Measurements from ENCODE around the gene STKLD1.
A peak's percentile ranks its signal among the peaks of the same experiment; 100 is the strongest.

The STKLD1 gene

DNA sequence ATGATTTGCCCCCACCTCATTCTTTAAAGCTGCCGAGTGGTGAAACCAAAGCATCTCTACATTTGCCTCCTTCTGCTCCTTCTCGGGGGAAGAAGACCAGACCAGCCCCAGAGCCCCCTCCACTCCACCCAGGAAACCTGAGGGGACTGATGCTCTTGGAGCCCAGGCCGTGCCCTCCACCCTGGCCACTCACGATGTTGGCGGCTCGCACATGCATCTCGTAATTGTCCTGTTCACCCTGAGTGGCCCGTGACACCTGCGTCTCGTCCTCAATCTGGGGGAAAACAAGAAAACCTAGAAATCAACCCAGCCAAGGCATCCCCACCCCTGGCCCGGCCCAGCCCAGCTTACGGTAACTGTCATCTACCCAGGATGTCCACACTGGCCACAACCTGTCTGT lies 31.2 kb upstream of the STKLD1 start:
- DNase-seq (ENCODE audit: low read depth, low spot score) = no peak

DNA sequence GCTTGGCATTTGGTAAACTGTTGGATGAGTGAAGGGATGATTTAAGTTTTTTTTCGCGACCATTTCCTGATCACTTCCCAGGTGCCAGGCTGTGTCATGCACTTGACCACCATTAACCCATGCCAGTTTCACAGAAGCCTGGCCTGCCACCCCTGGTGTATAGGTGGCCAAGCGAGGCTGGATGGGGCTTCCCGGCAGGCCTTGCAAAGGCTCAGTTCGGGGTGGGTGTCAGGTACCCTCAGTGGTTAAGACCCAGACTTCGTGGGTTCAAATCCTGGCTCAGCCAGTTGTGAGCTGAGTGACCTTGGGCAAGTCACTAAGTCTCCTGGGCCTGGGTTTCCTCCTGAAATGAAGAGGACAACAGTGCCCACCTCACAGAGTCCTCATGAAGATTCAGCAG lies 30.6 kb upstream of the STKLD1 start:
- no peak for DNase-seq (ENCODE audit: low read depth, low spot score)

DNA sequence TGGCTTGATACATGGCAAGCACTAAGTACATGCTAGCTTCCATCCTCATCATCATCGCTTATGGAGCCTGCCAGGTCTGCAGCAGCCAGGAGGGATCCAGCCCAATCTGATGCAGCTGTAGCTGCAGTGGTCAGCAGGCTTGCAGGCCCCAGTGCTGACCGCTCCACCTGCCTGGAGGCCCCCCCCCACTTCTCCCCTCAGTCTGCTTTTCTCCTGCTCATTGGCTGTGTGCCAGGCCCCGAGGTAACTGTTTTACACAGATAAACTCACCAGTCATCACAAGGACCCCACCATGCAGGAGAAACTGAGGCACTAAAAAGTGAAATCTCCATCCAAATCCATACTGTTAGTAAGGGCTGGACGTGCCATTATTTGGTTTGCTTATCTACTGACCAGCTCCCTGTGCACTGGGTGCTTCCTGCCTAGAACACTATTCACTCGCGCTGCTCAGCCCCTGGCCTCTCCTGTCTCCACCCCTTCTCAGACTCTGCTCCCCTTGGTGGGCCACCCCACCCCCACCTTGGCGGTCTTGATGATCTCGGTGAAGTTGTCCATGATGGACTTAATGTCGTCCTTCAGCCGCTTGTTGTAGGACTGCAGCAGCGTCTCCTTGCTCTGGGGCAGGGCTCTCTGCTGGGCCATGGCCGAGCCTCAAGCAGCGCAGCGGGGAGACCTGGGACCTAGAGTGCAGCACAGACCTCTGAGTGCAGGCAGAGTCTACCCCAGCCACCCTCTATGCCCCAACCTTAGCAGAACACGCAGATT lies 30.0 kb upstream of the STKLD1 start:
- DNase-seq (ENCODE audit: low read depth, low spot score) = no peak

DNA sequence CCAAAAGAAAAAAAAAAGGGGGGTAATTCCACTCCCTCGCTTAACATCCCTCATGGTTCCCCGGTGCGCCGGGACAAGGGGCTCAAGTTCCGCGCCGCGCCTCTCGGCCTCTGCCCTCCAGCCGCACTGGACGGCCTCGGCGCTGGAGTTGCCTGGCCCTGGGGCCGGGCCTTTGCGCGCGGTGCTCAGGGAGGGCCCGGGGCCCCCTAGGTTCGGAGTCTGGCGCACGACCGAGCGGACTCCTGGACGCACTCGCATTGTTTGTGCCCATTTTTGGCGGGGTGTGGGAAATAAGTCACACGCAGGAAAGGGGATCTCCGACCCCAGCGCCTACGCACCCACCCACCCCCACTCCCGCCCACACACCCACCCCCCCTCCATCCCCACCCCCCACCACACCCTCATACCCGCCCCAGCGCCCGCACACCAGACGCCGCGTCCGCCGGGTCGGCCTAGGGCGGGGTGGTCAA lies 28.6 kb upstream of the STKLD1 start:
- no peak for DNase-seq (ENCODE audit: low read depth, low spot score)

DNA sequence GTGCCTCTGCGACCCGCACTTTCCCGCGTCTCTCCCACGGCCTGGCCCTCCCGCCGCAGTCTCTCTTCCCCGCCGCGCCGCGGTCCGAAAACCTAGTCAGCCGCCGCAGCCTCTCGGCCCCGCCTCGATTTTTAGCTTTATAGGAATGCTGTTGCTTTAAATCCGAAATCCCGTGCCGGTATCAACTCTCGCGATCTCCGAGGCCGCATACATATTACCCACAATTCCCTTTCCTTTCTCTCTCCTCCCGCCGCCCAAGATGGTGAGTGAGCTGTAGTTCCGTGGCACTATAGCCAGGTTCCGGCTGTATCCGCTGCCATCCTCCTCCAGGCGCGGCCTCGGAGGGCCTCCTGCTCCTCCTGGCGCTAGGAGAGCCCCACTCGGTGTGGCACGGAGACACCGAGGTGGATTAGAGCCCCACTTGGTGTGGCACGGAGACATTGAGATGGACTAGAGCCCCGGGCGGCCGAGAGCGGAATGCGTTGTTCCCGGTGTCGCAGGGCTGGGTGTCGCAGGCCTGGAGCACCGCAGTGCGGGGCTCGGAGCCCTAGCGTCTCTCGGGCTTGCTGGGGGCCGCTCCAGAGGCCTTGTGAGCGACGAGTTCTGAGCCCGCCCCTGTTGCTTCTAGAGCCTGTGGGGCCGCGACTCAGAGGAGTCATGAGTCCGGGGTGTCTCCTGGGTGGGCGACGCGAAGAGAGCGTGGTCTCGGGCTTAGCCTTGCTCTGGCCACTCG lies 28.0 kb upstream of the STKLD1 start, which contains the start of the genes MED22 and RPL7A:
TSS of gene MED22 (minus strand) at position 147 of the 733 bp plus-strand sequence. CDS start 1,469 bp downstream, outside the sequence.
TSS of gene RPL7A (plus strand) at position 234 of the 733 bp plus-strand sequence. CDS start at position 260, 26 bp downstream.
- peak; percentile 91 for DNase-seq (ENCODE audit: low read depth, low spot score)

DNA sequence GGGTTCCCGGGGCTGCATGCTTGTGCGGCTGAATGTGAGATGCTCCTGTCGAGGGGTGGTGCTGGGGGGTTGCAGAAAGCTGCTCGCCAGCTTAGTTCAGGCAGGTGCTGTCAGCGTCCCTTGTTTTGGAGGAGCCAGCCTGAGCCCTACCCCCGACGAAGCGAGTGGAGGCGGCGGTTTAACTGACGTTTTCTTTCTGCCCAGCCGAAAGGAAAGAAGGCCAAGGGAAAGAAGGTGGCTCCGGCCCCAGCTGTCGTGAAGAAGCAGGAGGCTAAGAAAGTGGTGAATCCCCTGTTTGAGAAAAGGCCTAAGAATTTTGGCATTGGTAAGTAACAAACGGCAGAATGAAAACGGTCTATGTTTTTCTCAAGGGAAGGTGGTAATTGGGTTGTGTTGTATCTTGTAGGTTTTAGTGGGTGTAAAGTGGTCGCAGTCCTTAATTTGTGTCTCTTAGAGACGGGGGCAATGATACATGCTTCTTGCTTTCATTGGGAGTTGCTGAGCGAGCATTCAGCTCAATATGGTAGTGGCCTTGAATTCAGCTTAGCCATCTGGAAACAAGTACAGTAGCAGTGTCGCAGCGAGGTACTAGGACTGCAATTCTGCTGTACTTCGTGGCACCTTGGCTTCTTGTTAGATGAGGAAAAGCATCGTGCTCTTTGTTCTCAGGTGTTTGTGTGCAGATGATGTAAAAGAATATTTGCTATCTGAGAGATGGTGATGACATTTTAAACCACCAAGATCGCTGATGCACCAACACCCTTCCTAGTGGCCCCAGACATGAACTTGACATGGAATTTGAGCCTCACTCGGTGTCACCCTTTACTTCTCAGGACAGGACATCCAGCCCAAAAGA lies 27.2 kb upstream of the STKLD1 start:
- no peak for DNase-seq (ENCODE audit: low read depth, low spot score)

DNA sequence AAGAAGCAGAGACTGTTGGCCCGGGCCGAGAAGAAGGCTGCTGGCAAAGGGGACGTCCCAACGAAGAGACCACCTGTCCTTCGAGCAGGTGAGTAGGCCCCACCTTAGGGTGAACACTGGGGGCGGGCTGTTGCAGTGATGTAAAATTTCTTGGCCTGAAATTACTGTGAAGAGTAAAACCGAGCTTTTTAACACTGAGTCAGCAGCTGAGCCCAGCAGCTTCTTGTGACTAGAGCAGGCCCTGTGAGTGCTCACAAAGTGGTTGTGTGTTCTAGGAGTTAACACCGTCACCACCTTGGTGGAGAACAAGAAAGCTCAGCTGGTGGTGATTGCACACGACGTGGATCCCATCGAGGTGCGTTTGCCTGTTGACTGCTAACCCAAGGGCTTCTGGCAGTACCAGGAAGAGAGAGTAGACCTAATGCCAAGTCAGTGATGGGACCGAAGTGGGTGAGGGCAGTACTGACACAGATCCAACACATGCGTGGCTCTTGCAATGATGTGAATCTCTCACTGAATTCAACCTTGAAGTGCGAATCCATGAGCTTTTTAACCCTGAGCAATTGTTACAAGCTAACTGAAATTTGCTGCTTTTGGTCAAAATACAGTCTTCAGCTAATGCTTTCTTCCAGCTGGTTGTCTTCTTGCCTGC lies 26.1 kb upstream of the STKLD1 start:
- DNase-seq (ENCODE audit: low read depth, low spot score) = no peak

DNA sequence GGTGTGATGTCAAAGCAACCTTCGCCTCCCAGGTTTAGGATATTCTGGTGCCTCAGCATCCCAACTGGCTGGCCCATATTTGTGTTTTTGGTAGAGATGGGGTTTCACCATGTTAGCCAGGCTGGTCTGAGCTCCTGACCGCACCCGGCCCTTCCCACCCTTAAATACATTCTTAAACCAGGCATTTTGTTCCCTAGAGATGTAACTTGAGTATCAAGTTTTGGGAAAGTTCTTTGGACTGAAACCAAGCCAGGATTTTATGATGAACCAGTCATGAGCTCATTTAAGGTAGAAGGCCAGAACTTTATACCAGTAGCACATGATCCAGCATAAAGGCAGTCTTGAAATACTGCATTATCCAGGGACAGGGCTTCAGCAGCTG lies 24.6 kb upstream of the STKLD1 start:
- DNase-seq (ENCODE audit: low read depth, low spot score) = no peak

DNA sequence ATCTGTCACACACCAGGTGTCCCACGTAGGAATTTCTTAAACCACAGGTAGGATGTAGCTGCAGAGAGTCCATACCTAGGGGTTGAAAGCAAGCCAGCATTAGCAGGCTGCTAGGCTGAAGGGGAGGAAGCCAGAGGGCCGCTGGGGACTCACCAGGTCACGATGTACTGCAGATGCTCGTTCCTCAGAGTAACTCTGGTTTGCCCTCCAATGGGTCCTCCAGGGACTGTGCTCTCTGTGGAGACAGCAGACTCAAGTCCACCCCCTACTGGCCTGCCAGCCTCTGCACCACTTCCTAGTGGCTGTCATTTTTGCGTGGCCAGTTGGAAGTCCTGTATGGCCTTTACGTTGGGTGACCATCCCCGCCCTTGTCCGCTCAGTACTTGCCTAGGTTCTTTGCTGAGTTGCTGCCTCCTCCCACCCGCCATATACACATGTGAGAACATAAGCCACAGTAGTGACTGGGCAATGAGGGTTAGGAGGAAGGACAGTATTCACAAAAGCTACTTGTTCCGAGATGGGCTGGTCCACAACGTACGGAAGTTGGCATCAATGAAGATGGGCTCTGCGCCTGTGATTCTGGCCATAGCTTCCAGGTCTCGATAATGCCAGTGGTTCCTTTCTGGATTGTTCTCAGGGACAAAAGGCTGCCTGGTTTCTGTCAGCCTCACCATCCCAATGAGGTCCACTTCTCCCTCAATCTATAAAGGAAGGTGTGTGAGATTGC lies 24.1 kb upstream of the STKLD1 start:
- no peak for DNase-seq (ENCODE audit: low read depth, low spot score)

DNA sequence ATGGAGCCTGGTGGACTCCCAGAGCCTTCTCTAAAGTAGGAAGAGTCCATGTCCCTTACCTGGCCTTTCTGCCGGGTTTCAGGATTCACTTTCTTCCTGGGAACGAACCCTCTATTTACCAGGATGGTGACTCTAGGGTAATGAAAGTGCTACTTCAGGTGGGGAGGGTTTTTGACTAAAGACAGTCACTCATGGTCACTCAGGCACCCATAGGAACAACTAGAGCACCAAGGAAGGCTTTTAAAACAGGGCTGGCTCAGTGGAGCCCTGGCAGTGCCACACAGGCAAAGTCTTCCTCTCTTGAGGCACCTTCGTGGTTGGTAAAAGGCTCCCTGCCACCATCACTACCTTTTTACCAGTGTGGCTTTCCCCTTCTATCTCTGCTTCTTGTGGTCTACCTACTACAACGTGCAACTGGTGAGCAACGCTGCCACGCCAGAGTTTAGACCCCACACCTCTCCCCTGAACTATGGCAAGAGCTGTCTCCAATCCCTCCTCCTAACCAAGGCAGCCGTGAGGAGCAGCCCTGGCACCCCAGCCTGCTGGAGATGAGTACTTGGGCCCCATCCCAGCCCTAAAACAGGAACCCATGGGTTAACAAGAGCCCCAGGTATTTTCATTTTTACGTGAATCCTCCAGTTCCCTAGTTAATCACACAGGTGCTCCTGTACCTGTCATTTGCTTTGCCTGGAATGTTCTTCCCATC lies 23.4 kb upstream of the STKLD1 start:
- no peak for DNase-seq (ENCODE audit: low read depth, low spot score)

DNA sequence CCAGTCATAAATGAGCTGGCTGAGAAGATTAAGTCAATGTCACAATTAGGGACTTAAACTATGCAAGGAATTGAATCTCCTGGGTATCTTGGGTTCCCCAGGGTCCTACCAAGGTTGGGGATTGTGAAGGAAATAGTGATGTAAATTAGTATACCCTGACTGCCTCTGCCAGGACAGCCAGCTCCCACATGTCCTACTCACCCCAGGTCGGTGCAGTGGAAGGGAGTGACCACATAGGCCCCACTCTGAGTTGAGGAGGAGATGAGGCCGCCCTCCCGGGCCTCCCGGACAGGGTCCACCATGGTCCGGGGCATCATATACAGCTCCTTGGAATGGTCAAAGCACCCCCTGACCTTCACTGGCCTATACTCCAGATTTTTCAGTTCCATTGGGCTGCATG lies 22.6 kb upstream of the STKLD1 start:
- DNase-seq (ENCODE audit: low read depth, low spot score) = no peak

DNA sequence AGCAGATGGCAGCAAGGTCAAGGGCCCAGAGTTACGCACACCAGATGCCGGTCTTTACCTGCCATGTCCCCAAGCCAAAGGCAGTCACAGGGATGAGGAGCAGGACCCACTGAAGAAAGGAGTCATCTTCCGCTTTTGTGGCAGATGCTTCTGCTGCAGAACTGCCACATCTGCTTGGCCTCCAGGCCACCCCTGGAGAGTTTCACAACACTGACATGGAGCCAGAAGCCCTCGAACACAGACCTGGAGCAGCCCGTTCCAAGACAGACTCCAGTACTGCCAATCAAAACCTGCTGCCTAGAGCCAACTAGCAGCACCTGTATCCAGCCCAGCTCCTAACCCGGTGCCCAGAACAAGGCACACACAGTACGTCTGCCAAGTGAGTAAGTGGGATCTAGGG lies 21.4 kb upstream of the STKLD1 start:
- DNase-seq (ENCODE audit: low read depth, low spot score) = no peak

DNA sequence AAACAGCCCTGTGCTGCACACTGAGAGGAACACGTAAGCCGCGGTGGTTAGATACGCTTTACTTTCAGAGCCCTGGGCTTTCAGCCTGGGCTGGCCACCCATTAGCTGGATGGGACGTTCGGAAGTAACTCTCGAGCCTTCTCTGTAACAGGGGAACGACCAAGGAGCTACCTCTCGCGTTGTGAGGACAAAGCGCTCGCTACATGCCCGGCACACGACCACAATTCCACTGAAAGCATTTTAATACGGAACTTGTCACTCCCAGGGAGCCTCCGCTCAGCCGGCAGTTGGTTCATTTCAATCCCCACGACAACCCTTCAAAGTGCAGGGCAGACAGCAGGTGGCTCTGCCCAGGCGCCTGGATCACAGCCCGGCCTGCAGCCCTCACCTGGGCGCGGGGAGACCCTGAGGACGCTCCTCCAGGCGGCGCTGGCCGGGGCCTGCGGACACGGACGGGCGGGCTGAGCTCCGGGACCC lies 20.2 kb upstream of the STKLD1 start:
- DNase-seq (ENCODE audit: low read depth, low spot score) = no peak

DNA sequence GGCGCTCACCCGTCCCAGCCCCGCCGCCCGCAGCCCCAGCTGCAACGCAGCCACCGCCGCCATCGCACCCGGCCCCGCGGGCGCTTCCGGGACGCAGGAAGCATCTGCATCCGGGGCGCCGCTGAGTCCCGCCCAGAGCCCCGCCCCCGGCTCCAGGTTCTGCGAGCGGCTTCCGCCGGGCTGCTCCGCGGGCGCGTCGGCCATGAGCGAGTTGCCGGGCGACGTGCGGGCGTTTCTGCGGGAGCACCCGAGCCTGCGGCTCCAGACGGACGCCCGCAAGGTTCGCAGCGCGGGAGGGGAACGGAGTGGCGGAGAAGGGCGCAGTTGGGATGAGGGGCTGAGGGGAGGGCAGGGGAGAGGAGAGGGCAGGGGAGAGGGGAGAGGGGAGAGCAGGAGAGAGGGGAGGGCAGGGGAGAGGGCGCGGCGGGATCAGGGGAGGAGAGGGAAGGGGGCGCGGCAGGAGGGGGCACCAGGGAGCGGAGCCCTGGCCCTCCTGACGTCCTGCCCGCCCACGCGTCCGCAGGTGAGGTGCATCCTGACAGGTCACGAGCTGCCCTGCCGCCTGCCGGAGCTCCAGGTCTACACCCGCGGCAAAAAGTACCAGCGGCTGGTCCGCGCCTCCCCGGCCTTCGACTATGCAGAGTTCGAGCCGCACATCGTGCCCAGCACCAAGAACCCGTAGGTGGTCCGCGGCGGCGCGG lies 19.6 kb upstream of the STKLD1 start, which contains the start of the genes SURF1 and SURF2:
TSS of gene SURF1 (minus strand) at position 97 of the 701 bp plus-strand sequence. CDS start at position 63, 34 bp downstream.
TSS of gene SURF2 (plus strand) at position 160 of the 701 bp plus-strand sequence. CDS start at position 203, 43 bp downstream.
- DNase-seq (ENCODE audit: low read depth, low spot score) = peak; percentile 35

DNA sequence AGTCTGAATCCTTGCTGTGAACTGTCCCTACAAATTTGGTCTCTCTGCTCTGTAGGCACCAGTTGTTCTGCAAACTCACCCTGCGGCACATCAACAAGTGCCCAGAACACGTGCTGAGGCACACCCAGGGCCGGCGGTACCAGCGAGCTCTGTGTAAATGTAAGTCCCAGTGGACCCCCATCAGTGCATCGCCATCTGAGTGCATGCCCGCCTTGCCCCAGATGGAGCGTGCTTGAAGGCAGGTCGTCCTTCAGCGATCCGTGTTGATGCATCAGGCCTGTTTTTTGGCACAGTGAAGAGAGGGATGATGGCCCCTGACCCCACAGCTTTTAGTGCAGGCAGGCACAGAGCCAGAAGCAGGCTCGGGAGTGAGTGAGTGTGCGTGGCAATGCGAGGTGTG lies 18.5 kb upstream of the STKLD1 start:
- no peak for DNase-seq (ENCODE audit: low read depth, low spot score)

DNA sequence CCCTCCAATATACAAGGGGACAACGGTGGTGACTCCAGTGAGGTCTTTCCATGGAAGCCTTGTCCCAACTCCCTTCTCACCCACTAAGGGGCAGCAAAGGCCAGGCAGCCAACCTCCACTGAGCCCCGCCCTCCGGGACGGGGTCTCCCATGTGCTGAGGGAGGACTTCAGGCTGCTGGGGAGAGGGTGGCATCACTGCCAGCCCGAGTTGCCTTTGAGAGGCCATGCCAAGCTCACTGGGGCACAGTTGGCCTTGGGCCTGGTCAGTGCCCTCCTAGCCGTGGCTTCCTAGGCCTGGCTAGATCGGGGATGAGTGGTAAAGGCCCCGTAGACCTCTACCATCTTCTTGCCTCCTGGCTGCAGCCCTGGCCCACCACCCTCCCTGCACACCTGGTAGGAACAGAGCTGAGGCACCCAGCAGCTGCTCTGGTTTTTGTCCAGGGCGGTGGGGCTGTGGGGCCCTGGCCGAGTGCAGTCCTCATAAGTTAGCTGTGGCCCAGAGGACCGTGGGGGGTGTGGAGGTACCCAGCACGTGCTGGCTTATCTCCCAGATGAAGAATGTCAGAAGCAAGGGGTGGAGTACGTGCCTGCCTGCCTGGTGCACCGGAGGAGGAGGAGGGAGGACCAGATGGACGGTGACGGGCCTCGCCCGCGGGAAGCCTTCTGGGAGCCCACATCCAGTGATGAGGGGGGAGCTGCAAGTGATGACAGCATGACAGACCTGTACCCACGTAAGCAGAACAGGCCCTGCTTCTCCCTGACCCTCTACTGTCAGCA lies 16.6 kb upstream of the STKLD1 start:
- no peak for DNase-seq (ENCODE audit: low read depth, low spot score)

DNA sequence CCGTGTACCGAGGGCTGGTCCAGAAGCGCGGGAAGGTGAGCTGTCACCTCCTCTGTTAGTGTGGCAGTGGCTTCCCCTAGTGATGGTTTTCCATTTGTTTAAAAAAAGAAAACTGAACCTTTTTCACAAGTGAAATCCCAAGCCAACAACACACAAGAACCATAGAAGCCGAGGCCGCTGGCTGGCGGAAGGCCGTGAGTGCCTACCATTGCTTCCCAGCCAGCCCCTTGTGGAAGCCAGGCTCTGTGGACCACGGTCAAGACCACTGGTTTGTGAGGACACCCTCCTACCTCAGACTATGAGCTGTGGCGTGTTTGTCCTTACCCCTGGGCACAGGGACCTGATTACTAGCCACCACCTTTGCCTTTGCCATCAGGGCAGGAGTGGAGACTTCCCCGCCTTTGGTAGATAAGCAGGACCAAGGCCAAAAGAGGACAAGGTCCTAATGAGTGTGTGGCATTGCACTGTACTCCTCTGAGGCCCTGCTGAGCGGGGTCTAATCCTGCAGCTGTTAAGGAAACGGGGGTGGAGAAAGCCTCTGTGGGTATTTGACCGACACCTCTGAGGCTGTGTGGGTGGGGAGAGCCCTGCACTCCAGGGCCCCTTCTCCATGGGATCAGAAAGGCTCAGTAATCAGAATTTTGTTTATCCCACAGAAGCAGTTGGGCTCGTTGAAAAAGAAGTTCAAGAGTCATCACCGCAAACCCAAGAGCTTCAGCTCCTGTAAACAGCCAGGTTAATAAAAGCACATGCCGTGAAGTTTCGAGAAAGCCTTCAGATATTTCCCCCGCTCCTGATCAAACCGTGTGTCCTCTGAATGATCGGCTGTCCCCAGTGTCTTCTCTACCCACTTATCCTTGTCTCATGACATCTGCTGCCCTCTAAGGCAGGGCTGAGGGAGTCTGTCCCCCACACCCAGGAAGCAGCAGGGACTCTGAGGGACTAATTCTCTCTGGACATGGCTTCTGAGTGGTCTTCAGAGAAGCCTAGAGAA lies 15.5 kb upstream of the STKLD1 start:
- DNase-seq (ENCODE audit: low read depth, low spot score) = no peak
